Stimulated activated CD8-positive, alpha-beta memory T cell treated with anti-CD3 and anti-CD28 coated beads, Interleukin-12 subunit alpha, Interleukin-12 subunit beta, amount 100 ng/mL, for 24 hours (primary cell): ENCODE data around the gene UBE2M.
A peak's percentile ranks its signal among the peaks of the same experiment; 100 is the strongest.
"Not testable (repeated sequence)": the region's sequence is repeated elsewhere in the genome, so short reads cannot be mapped to it uniquely, and the experiment has no call there.

Experiments used
- DNase-seq: peaks from one replicate; pipeline ENCODE4 v3.0.0-alpha.2; 2020; ENCODE audit errors: extremely low read depth

The UBE2M gene

GRCh38 chr19:58555369-58555885 lies 3.0 kb downstream of the UBE2M start:
- no peak for DNase-seq

GRCh38 chr19:58554494-58555368 lies 3.7 kb downstream of the UBE2M start, which contains the start of gene CHMP2A:
Gene CHMP2A (minus strand): TSS chr19:58555105. CDS start chr19:58554212, 893 bp downstream.
- peak; percentile 97 for DNase-seq

GRCh38 chr19:58553799-58554493 lies 4.5 kb downstream of the UBE2M start:
- DNase-seq = no peak

- DNase-seq = no peak
Measured at GRCh38 chr19:58552655-58553054, 5.8 kb downstream of the UBE2M start.

GRCh38 chr19:58551577-58552471 lies 6.6 kb downstream of the UBE2M start:
- DNase-seq = no peak

GRCh38 chr19:58551123-58551497 lies 7.3 kb downstream of the UBE2M start:
- no peak for DNase-seq

GRCh38 chr19:58550362-58551122 lies 7.9 kb downstream of the UBE2M start:
- no peak for DNase-seq

GRCh38 chr19:58549664-58550361 lies 8.6 kb downstream of the UBE2M start:
- no peak for DNase-seq

- no peak for DNase-seq
Measured at GRCh38 chr19:58548859-58549663, 9.3 kb downstream of the UBE2M start.

GRCh38 chr19:58547323-58548312 lies 10.8 kb downstream of the UBE2M start:
- no peak for DNase-seq

GRCh38 chr19:58546019-58546530 lies 12.3 kb downstream of the UBE2M start:
- DNase-seq = no peak

- no peak for DNase-seq
Measured at GRCh38 chr19:58545286-58546018, 13.0 kb downstream of the UBE2M start.

- no peak for DNase-seq
Measured at GRCh38 chr19:58544591-58545285, 13.7 kb downstream of the UBE2M start.

- peak; percentile 99 for DNase-seq
Measured at GRCh38 chr19:58543826-58544590, 14.4 kb downstream of the UBE2M start, which contains the start of gene TRIM28. Gene TRIM28 (plus strand): TSS chr19:58544064. CDS start chr19:58544758, 694 bp downstream.

- DNase-seq = not testable (repeated sequence)
Measured at GRCh38 chr19:58542641-58543372, 15.6 kb downstream of the UBE2M start.
